ENCODE results near the gene SELENOH.

The SELENOH gene

DNA sequence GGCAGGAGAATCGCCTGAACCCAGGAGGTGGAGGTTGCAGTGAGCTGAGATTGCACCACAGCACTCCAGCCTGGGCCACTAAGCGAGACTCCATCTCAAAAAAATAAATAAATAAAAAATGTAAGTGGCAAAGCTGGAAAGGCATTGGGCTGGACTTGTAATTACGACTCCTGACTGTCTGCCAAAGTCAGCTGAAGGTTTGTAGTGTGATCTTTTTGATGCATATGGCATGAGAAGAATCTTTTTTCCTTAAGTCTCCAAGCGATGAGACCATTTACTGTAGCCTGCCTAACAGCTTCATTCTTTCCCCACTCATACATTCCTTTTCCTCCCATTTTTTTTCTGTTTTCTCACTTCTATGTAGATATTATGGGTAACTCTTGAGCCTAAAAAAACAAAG lies 45.1 kb downstream of the SELENOH start:
- DNase-seq, result no peak

DNA sequence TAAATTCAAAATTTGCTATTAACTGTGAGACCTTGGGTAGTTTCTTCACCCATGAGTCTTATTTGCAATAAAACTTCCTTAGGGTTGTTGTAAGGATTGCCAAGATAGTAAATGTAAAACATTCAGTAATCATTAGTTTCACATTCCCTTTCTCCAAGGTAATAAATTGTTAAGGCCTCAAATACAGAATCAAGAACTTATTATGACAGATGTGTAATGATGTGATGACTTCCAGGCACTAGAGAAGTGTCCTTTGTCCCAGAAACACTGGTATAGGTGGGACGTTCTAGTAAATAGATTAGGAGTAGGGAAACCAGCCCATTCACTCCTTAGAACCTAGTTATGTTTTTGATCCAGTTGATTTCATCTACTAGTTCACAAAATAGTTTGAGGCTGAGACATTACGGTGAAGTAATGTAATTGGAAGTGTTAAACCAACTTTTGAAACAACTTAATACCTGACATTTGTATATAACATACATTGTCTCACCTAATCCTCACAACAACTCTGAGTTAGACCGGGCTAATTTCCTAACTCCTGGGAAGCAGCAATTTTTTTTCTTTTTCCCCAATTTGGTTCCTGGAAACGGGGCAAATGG lies 45.8 kb downstream of the SELENOH start:
- DNase-seq, result no peak

- no peak for DNase-seq
These were observed 46.8 kb downstream of the SELENOH start for GRCh38 chr11:57787920-57788702.

- DNase-seq, result no peak
These were observed 47.4 kb downstream of the SELENOH start for GRCh38 chr11:57788703-57789088.

GRCh38 chr11:57791321-57792059 lies 50.2 kb downstream of the SELENOH start:
- no peak for DNase-seq

DNA sequence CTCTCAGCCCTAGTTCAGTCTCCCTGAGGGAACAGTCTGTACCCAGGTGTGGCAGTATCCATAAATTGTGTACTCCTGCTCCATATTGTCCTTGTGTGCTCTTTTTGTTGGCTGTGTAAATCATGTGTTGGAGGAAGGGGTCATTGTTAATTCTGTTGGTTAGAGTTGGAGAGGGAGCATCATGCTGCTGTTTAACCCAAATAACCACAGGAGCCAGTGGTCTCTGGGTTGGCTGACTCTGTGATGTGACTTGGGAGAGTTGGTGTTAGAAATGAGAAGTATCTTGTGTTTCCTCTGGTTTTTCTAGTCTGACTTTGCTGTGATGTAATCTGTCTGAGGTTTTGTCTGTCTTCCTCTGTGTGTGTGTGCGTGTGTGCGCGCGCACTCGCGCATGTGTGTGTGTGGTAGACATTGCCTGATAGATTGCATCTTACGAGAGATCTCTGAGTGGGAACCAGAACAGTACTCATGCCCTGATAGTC lies 50.8 kb downstream of the SELENOH start:
- peak; percentile 68 for DNase-seq

DNA sequence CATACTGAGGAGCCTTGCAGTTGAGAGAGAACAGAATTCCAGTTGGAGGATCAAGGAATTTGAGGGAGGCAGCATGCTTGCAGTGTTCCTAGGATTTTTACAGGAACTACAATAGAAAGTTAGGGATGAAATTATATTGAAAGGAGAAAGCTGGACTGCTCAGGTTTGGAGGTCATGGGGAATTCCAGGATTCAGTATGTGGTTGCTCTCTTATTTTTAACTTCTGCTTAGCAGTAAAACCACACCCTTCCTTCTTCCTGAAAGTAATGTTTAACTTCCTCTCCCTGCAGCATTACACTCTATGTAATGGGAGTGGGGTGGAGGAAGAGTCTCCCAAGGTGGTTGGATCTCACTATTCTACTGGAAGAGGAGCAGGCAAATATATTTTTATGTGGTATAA lies 51.6 kb downstream of the SELENOH start:
- no peak for DNase-seq

All from effector CD8-positive, alpha-beta T cell (primary cell).